GM21825 (cell line): Measurements from ENCODE around the gene SDK2.

ENCODE experiments used
- ATAC-seq: cut with Tn5 transposase; IDR thresholded peaks from one replicate; pipeline ENCODE4 v1.9.1; 2021; ENCODE audit warnings: mild to moderate bottlenecking, moderate library complexity; ENCODE audit not compliant: unreplicated experiment

The SDK2 gene

GRCh38 chr17:73644145-73645049 lies at the start of gene SDK2:
SDK2 (minus strand) TSS chr17:73644445; CDS start chr17:73644088, 357 bp downstream.
- no peak for ATAC-seq

GRCh38 chr17:73693071-73693470 lies 48.8 kb upstream of the SDK2 start:
- no peak for ATAC-seq

- ATAC-seq: no peak
These were observed 47.1 kb upstream of the SDK2 start for GRCh38 chr17:73691321-73691766.

- ATAC-seq: no peak
These were observed 46.4 kb upstream of the SDK2 start for GRCh38 chr17:73690676-73691075.

- no peak for ATAC-seq
These were observed 45.5 kb upstream of the SDK2 start for GRCh38 chr17:73689596-73690275.

- ATAC-seq: no peak
These were observed 42.7 kb upstream of the SDK2 start for GRCh38 chr17:73686961-73687360.

- no peak for ATAC-seq
These were observed 41.9 kb upstream of the SDK2 start for GRCh38 chr17:73686126-73686525.

- no peak for ATAC-seq
These were observed 39.9 kb upstream of the SDK2 start for GRCh38 chr17:73684183-73684582.

- ATAC-seq: no peak
These were observed 39.5 kb upstream of the SDK2 start for GRCh38 chr17:73683771-73684170.

GRCh38 chr17:73681946-73682345 lies 37.7 kb upstream of the SDK2 start:
- no peak for ATAC-seq

GRCh38 chr17:73679476-73679875 lies 35.2 kb upstream of the SDK2 start:
- no peak for ATAC-seq

- no peak for ATAC-seq
These were observed 34.8 kb upstream of the SDK2 start for GRCh38 chr17:73678999-73679398.

- ATAC-seq: no peak
These were observed 25.5 kb upstream of the SDK2 start for GRCh38 chr17:73669771-73670170.

GRCh38 chr17:73667181-73667959 lies 23.1 kb upstream of the SDK2 start:
- ATAC-seq: no peak

GRCh38 chr17:73663614-73664013 lies 19.4 kb upstream of the SDK2 start:
- no peak for ATAC-seq

- no peak for ATAC-seq
These were observed 16.1 kb upstream of the SDK2 start for GRCh38 chr17:73660366-73660765.

- no peak for ATAC-seq
These were observed 14.7 kb upstream of the SDK2 start for GRCh38 chr17:73658821-73659515.

- ATAC-seq: no peak
These were observed 13.3 kb upstream of the SDK2 start for GRCh38 chr17:73657473-73658116.

GRCh38 chr17:73654241-73654640 lies 10.0 kb upstream of the SDK2 start:
- ATAC-seq: no peak

GRCh38 chr17:73653810-73654209 lies 9.6 kb upstream of the SDK2 start:
- ATAC-seq: no peak
